ENCODE results near the gene RNF20. TPM values are rescaled to one million over a fixed set of nuclear protein-coding genes. Genes with fewer than 3 reads are reported as not detected.

RNF20 gene
- total RNA-seq, 4 donors from 2014 or later, result 23.6 to 40.7 (median 32.7) TPM

DNA sequence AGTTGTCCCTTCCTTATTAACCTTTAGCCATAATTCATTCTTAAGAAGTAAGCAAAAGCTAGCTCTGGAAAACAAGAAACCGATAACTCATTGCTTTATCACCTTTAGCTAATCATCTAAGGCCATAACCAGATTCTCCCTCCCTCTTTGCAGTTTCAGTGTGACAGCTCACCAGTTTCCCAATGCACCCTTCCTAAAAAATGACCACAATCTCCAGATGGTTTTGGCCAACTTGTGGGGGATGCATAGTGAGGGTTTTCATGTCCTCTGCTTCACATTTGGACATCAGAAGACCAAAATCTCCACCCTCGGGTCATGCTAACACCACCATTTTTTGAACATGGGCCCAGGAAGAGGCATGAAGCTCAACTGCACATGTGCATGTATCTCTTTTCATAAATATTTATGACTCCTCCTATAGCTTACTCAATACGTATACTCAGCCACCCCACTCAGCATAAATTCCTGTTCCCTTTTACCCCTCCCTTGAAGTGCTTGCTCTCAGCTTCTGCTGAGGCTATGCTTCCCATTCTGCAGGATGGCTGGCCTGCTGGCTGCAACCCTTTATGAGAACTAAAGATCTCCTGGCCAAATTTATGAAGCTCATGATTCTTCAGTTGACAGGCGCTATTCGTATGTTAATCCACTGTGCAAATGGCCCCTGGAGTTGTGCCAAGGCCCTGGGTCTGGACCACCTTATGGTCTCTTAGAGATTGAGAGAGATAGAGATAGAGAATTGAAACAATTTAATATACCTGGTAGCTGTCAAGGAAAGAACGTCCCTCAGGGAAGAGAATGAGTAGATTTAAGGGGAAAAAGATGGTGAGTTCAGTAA lies 46.3 kb downstream of the RNF20 start:
- Histone ChIP-seq H3K27me3 (no peaks in the 10 kb centered on the region), H3K36me3 (no peaks in the 10 kb centered on the region), H3K4me1 (no peaks in the 10 kb centered on the region), H3K27ac (no peak overlapping the region), H3K4me3 (no peak overlapping the region), H3K9me3 (no peaks in the 10 kb centered on the region)
- WGBS, 2 donors (ENCODE audit: low coverage in 1 of 2), result 64 to 86% methylated on average over 4 to 5 of the region's 6 CpGs
- ATAC-seq, result no peak
- TF ChIP-seq, protein P1, sequence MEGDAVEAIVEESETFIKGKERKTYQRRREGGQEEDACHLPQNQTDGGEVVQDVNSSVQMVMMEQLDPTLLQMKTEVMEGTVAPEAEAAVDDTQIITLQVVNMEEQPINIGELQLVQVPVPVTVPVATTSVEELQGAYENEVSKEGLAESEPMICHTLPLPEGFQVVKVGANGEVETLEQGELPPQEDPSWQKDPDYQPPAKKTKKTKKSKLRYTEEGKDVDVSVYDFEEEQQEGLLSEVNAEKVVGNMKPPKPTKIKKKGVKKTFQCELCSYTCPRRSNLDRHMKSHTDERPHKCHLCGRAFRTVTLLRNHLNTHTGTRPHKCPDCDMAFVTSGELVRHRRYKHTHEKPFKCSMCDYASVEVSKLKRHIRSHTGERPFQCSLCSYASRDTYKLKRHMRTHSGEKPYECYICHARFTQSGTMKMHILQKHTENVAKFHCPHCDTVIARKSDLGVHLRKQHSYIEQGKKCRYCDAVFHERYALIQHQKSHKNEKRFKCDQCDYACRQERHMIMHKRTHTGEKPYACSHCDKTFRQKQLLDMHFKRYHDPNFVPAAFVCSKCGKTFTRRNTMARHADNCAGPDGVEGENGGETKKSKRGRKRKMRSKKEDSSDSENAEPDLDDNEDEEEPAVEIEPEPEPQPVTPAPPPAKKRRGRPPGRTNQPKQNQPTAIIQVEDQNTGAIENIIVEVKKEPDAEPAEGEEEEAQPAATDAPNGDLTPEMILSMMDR (IDR thresholded peaks at IDR 0.05), result no peak
- TF ChIP-seq POLR2A (IDR thresholded peaks at IDR 0.05) (no peak), EP300 (IDR thresholded peaks at IDR 0.05) (no peak), POLR2AphosphoS5 (IDR thresholded peaks at IDR 0.05) (no peak)

DNA sequence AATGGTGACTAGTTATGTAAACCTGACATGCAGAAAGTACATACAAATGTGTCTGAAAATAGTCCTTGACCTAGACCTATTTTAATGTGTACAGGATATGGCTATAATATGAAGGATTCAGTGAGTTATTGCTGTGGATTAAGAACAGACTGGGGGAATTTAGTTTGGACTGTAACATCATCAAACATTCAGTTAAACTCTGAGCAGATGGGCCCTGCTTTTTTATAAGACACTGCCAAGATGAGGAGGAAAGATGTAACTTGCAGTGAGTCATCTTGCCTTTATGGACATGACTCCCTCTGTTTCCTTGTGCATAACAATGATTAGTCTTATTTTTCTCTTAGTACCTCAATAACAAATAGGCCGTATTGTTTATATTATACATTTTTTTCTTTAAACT lies 48.9 kb downstream of the RNF20 start:
- Histone ChIP-seq H3K4me1 (no peaks in the 10 kb centered on the region), H3K27me3 (no peaks in the 10 kb centered on the region), H3K36me3 (no peaks in the 10 kb centered on the region), H3K4me3 (no peak overlapping the region), H3K9me3 (no peaks in the 10 kb centered on the region), H3K27ac (no peak overlapping the region)
- no peak for TF ChIP-seq POLR2A (IDR thresholded peaks at IDR 0.05)
- TF ChIP-seq POLR2AphosphoS5 (IDR thresholded peaks at IDR 0.05), result no peak
- TF ChIP-seq EP300 (IDR thresholded peaks at IDR 0.05), result no peak
- TF ChIP-seq, protein P1 (IDR thresholded peaks at IDR 0.05), result no peak
- WGBS, 2 donors (ENCODE audit: low coverage in 1 of 2), result 25% methylated on average over 1 of the region's 1 CpG
- ATAC-seq, result no peak

GRCh38 chr9:101585740-101586139 lies 52.1 kb downstream of the RNF20 start:
- Histone ChIP-seq H3K36me3 (no peaks in the 10 kb centered on the region), H3K27ac (no peak overlapping the region), H3K4me3 (no peak overlapping the region), H3K27me3 (no peaks in the 10 kb centered on the region), H3K4me1 (no peaks in the 10 kb centered on the region), H3K9me3 (no peaks in the 10 kb centered on the region)
- TF ChIP-seq, protein P1 (IDR thresholded peaks at IDR 0.05), result no peak
- TF ChIP-seq EP300 (IDR thresholded peaks at IDR 0.05) (no peak), POLR2A (IDR thresholded peaks at IDR 0.05) (no peak), POLR2AphosphoS5 (IDR thresholded peaks at IDR 0.05) (no peak)
- 64 to 84% methylated on average over 2 to 3 of the region's 3 CpGs for WGBS, 2 donors (ENCODE audit: low coverage in 1 of 2)
- no peak for ATAC-seq

GRCh38 chr9:101586651-101587050 lies 53.0 kb downstream of the RNF20 start:
- H3K9me3 ChIP-seq, result no peaks in the 10 kb centered on the region
- H3K27me3 ChIP-seq, result no peaks in the 10 kb centered on the region
- H3K27ac ChIP-seq, result no peak overlapping the region
- TF ChIP-seq EP300 (IDR thresholded peaks at IDR 0.05) (no peak), POLR2AphosphoS5 (IDR thresholded peaks at IDR 0.05) (no peak), POLR2A (IDR thresholded peaks at IDR 0.05) (no peak)
- TF ChIP-seq, protein P1 (IDR thresholded peaks at IDR 0.05), result no peak
- no peak overlapping the region for H3K4me3 ChIP-seq
- no peak for ATAC-seq
- no peaks in the 10 kb centered on the region for H3K36me3 ChIP-seq
- 86 to 100% methylated on average over 1 to 5 of the region's 5 CpGs for WGBS, 2 donors (ENCODE audit: low coverage in 1 of 2)
- no peaks in the 10 kb centered on the region for H3K4me1 ChIP-seq

Measured in gastroesophageal sphincter (tissue), 4 donors.